C4-2B (cell line): ENCODE results near the gene TTC34.

Source experiments
- ZFX ChIP-seq: fragments of 450-650 bp; IDR thresholded peaks from 2 replicates; pipeline ENCODE4 v1.6.1; 2017
- TF ChIP-seq, protein P1 (sequence below): fragments of 450-650 bp; conservative IDR thresholded peaks from 2 replicates; pipeline ENCODE4 v1.5.1; 2017; ENCODE audit warnings: mild to moderate bottlenecking

DNA sequence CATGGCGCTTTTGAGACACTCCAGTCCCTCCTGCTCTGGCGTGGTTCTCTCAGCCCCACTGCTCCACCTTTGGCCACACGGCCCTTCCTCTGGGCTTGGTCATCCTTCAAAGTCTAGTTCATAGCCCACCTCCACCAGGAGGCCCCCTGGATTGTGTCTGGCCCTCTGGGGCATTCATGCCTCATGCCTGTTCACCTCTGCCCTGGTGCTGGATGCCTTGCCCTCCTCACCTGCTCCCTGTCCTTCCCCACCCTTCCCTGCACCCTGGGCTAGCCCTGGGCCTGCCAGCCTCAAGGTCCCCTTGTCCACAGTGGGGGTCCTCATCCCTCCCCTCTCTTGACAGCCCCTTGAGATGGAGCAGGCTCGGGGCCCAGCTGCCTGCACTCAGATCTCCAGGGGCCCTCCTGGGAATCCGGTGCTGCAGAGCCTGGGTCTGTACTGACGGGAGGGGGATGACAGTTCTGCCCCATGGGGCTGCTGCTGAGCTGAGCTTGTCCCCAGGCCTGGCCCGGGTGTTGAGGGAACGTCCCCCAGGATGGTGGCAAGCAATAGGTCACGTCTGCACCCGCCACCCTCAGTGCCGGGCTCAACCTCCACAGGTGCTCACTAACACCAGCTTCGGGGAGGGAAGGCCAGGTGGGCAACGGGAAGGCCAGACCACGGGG lies 196.5 kb downstream of the TTC34 start:
- TF ChIP-seq, protein P1, sequence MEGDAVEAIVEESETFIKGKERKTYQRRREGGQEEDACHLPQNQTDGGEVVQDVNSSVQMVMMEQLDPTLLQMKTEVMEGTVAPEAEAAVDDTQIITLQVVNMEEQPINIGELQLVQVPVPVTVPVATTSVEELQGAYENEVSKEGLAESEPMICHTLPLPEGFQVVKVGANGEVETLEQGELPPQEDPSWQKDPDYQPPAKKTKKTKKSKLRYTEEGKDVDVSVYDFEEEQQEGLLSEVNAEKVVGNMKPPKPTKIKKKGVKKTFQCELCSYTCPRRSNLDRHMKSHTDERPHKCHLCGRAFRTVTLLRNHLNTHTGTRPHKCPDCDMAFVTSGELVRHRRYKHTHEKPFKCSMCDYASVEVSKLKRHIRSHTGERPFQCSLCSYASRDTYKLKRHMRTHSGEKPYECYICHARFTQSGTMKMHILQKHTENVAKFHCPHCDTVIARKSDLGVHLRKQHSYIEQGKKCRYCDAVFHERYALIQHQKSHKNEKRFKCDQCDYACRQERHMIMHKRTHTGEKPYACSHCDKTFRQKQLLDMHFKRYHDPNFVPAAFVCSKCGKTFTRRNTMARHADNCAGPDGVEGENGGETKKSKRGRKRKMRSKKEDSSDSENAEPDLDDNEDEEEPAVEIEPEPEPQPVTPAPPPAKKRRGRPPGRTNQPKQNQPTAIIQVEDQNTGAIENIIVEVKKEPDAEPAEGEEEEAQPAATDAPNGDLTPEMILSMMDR = no peak
- no peak for TF ChIP-seq ZFX
